AG09309 (cell line): ENCODE measurements around the gene SUPV3L1.

Experiments used
- DNase-seq: peaks from one replicate; pipeline ENCODE4 v3.0.0-alpha.2; 2010; ENCODE audit warnings: low read depth
- H3K4me3 ChIP-seq: 2 replicates; pipeline ENCODE4 v1.5.1; 2011; ENCODE audit warnings: mild to moderate bottlenecking, low read depth, low read length, moderate library complexity; ENCODE audit not compliant: control insufficient read depth
- CTCF ChIP-seq: IDR thresholded peaks from 2 replicates; pipeline ENCODE4 v1.5.1; 2011; ENCODE audit warnings: mild to moderate bottlenecking, low read depth, low read length, inconsistent platforms; ENCODE audit not compliant: insufficient read depth, control insufficient read depth; ENCODE audit errors: missing control alignments

The SUPV3L1 gene

DNA sequence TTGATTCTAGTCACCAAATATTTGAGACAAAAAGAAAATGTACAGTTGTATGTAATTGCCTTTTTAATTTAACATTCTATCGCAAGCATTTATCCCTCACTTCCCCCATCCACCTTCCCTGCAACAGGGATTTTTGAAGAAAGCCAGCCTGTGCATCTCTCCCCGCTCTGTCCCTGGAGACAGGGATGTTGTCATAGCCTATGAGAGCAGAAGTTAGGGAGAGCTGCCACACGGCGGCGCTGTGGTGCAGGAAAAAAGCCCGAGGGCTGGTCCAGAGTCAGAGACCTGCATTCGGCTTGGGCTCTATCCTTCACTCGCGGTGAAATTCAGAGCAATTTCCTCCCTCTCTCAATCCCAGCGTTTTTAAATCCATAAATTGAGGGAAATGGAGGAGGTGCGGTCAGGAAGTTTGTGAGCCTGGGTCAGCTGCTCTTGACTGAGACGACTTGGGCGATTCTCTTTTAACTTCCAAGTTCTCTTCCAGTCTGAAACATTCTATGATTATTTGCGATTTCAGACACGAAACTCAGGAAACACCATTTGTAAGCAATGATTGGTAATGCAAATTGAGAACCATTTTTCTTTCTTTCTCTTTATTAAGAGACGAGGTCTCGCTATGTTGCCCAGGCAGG lies 57.6 kb downstream of the SUPV3L1 start:
- TF ChIP-seq CTCF, result peak; percentile 91
- H3K4me3 ChIP-seq, result no peak overlapping the region
- no peak for DNase-seq

GRCh38 chr10:69239136-69239535 lies 59.1 kb downstream of the SUPV3L1 start:
- TF ChIP-seq CTCF, result no peak
- no peak overlapping the region for H3K4me3 ChIP-seq
- no peak for DNase-seq

DNA sequence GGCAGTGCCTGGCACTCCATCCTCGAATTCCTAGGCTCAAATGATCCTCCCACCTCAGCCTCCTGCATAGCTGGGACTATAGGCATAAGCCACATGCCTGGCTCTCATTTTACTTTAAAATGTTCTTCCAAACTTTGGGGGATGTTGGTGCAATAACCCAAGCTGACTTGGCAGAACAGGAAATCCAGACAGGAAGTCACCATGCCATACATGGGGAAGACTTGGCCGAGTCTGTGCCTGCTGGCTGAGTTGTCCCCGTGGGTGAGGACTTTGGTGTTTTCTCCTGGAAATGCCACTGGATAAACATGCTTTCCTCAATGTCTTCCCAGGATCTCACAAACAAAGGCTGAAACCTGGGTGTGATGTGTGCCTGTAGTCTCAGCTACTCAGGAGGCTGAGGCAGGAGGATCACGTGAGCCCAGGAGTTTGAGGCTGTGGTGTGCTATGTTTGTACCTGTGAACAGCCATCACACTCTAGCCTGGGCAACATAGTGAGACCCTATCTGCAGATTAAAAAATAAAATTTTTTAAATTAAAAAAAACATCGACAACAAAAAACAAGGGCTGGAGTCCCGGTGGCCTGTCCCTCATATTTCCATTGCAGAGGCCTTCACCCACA lies 59.9 kb downstream of the SUPV3L1 start:
- no peak for TF ChIP-seq CTCF
- no peak for DNase-seq

DNA sequence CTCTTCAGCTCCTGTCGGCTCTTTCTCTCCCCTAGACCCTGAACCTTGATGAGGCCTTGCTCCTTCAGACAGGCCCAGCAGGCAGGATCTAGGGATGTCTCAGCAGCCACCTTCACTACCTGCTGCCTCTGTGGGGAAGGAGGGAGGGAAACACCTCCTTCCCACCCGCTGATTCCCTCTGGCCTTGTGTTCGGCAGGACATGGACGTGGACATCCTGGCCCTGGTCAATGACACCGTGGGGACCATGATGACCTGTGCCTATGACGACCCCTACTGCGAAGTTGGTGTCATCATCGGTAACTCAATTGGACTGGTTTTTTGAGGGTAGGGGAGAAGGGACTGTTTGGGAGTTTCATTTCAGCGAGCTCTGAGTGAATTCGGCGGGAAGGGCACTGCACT lies 60.4 kb downstream of the SUPV3L1 start:
- no peak for DNase-seq
- TF ChIP-seq CTCF, result no peak
- H3K4me3 ChIP-seq, result no peak overlapping the region

More for the DNA sequence above, 59.9 kb downstream of the SUPV3L1 start:
- H3K4me3 ChIP-seq, result no peak overlapping the region

- TF ChIP-seq CTCF, result no peak
- no peak for DNase-seq
- H3K4me3 ChIP-seq, result no peak overlapping the region
These were observed 61.5 kb downstream of the SUPV3L1 start for GRCh38 chr10:69241575-69241974.

DNA sequence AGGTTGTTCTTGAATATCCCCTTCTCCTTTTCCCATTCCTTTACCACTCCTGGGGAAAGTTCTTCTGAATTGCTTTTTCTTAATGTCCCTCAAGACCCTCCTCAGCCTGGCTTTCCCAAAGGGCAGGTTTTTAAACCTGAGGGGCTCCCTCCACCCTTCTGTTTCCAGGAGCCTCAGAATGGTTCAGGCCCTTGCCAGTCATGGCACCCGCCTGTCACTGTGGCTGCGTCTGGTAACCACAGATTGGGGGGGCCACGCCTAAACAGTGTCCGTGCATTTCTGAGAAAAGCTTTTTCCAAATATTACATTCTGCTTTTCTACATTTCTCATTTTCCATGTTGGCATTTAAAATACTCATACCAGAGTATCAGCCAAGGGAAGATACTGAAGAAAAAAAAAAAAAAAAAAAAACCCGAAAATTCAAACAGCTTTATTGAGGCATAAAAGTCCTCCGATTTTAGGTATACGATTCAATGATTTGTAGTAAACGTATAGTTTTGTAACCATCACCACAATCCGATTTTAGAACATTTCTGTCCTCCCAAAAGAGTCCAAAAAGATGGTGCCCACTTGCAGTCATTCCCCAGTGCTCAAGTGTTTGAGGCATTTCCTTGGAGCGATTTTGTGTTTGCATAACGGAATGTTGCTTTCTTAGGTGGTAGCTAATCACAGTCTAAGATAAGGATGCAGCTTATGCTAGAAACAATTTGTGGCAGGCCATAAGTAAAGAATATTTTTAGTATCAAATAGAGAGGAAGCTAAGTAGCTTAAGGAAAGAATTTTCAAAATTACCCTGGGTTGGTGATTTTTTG lies 62.2 kb downstream of the SUPV3L1 start:
- TF ChIP-seq CTCF, result no peak
- DNase-seq, result no peak
- H3K4me3 ChIP-seq, result no peak overlapping the region
